H1 (cell line): ENCODE results near the gene AHNAK2. TPM values are rescaled to one million over a fixed set of nuclear protein-coding genes. Genes with fewer than 3 reads are reported as not detected.

Experiments used
- CTCF ChIA-PET: fragments of 300-600 bp; sonication (Branson Sonifier 250); formaldehyde crosslinking; loops from one replicate; lab custom pipeline; 2021; ENCODE audit not compliant: partially characterized antibody; lab: Charles Lee
- POLR2A ChIA-PET: fragments of 300-600 bp; sonication (Branson Sonifier 250); formaldehyde crosslinking; loops from one replicate; lab custom pipeline; 2021; ENCODE audit warnings: inconsistent platforms; ENCODE audit not compliant: partially characterized antibody; lab: Charles Lee
- DNase-seq, 2 experiments: peaks; one replicate each; pipeline versions ENCODE4 v3.0.0 to v3.0.0-alpha.2; 2010 to 2022; ENCODE audit warnings: low spot score in 2 of 2, low read depth in 1 of 2, mixed read lengths in 1 of 2
- FAIRE-seq: peaks from 2 replicates; lab custom pipeline; 2011; peaks lifted over from hg19 to GRCh38; lab: Jason Lieb, UNC
- H2AFZ ChIP-seq: 2 replicates; pipeline ENCODE4 v1.8.1; 2012; ENCODE audit warnings: low read length, inconsistent platforms
- H2AK5ac ChIP-seq: 2 replicates; pipeline ENCODE4 v1.6.1; 2013; ENCODE audit warnings: low read depth, low read length
- H2BK120ac ChIP-seq: replicated peaks from 2 replicates; pipeline ENCODE3; 2013; ENCODE audit warnings: low read depth, low read length, inconsistent platforms
- H2BK12ac ChIP-seq: 2 replicates; pipeline ENCODE4 v1.6.1; 2013; ENCODE audit warnings: low read depth, low read length
- H2BK15ac ChIP-seq: 2 replicates; pipeline ENCODE4 v1.6.1; 2013; ENCODE audit warnings: low read length
- H2BK20ac ChIP-seq: 2 replicates; pipeline ENCODE4 v1.6.1; 2013; ENCODE audit warnings: low read length
- H2BK5ac ChIP-seq: 2 replicates; pipeline ENCODE4 v1.6.1; 2013; ENCODE audit warnings: low read depth, low read length
- H3K14ac ChIP-seq: 2 replicates; pipeline ENCODE4 v1.6.1; 2013; ENCODE audit warnings: inconsistent platforms; ENCODE audit not compliant: insufficient read length
- H3K18ac ChIP-seq: 2 replicates; pipeline ENCODE4 v1.6.1; 2013; ENCODE audit warnings: low read length; ENCODE audit errors: extremely low read depth
- H3K23ac ChIP-seq: 2 replicates; pipeline ENCODE4 v1.6.1; 2013; ENCODE audit warnings: inconsistent platforms; ENCODE audit not compliant: insufficient read length
- H3K23me2 ChIP-seq: 2 replicates; pipeline ENCODE4 v1.6.1; 2013; ENCODE audit warnings: low read depth, low read length
- H3K27ac ChIP-seq: 2 replicates; pipeline ENCODE4 v1.6.1; 2011; ENCODE audit warnings: low read depth, low read length, inconsistent platforms
- H3K27me3 ChIP-seq, 4 experiments: replicated peaks in 1 of 4; 1 replicate in 1 of 4; 2 replicates in 3 of 4; pipeline versions ENCODE4 v1.6.1 to v1.8.1; 2011 to 2013; ENCODE audit warnings: low read length in 3 of 4, mild to moderate bottlenecking in 3 of 4, inconsistent platforms in 2 of 4, mixed read lengths in 2 of 4, moderate library complexity in 1 of 4; ENCODE audit not compliant: control insufficient read depth in 3 of 4, insufficient read depth in 3 of 4; ENCODE audit errors: extremely low read depth in 1 of 4
- H3K36me3 ChIP-seq, 4 experiments: 2 replicates each; pipeline versions ENCODE4 v1.6.1 to v1.8.1; 2011 to 2013; ENCODE audit warnings: mild to moderate bottlenecking in 4 of 4, low read length in 3 of 4, moderate library complexity in 2 of 4, control low read depth in 1 of 4, inconsistent platforms in 1 of 4; ENCODE audit not compliant: insufficient read depth in 4 of 4, control insufficient read depth in 2 of 4
- H3K4ac ChIP-seq: replicated peaks from 2 replicates; pipeline ENCODE3; 2013; ENCODE audit warnings: low read length, low read depth, mixed read lengths, inconsistent platforms; ENCODE audit not compliant: insufficient read length
- H3K4me1 ChIP-seq, 4 experiments: replicated peaks in 1 of 4; 1 replicate in 1 of 4; 2 replicates in 3 of 4; pipeline versions ENCODE4 v1.6.1 to v1.8.1; 2011 to 2013; ENCODE audit warnings: low read length in 3 of 4, inconsistent platforms in 2 of 4, mixed read lengths in 1 of 4; ENCODE audit not compliant: insufficient read depth in 4 of 4, control insufficient read depth in 3 of 4
- H3K4me2 ChIP-seq, 2 experiments: 2 replicates each; pipeline versions ENCODE4 v1.6.1 to v1.8.1; 2011 to 2013; ENCODE audit warnings: low read depth in 2 of 2, low read length in 2 of 2, control low read depth in 1 of 2, inconsistent platforms in 1 of 2, mild to moderate bottlenecking in 1 of 2; ENCODE audit not compliant: insufficient read depth in 1 of 2
- H3K4me3 ChIP-seq, 4 experiments: fragments of 200-600, 300-600 bp in 1 of 4; sonication (generic), shearing (Covaris generic), sonication (Bioruptor Twin) in 1 of 4; 2 replicates each; pipeline versions ENCODE4 v1.5.1 to v1.8.1; 2011 to 2016; ENCODE audit warnings: low read length in 4 of 4, low read depth in 3 of 4, control low read depth in 2 of 4, inconsistent platforms in 2 of 4, mild to moderate bottlenecking in 2 of 4, mixed read lengths in 1 of 4, moderate library complexity in 1 of 4; ENCODE audit not compliant: insufficient read depth in 2 of 4; ENCODE audit errors: extremely low read depth in 1 of 4
- H3K56ac ChIP-seq: replicated peaks from 2 replicates; pipeline ENCODE3; 2013; ENCODE audit warnings: low read depth, mild to moderate bottlenecking, mixed read lengths, low read length, inconsistent platforms; ENCODE audit not compliant: insufficient read length
- H3K79me1 ChIP-seq: 2 replicates; pipeline ENCODE4 v1.6.1; 2013; ENCODE audit warnings: low read depth, low read length, control low read depth
- H3K79me2 ChIP-seq, 2 experiments: 2 replicates each; pipeline versions ENCODE4 v1.6.1 to v1.8.1; 2012 to 2013; ENCODE audit warnings: low read length in 2 of 2, mild to moderate bottlenecking in 2 of 2, inconsistent platforms in 1 of 2; ENCODE audit not compliant: insufficient read depth in 2 of 2, control insufficient read depth in 1 of 2
- H3K9ac ChIP-seq, 4 experiments: replicated peaks in 1 of 4; 1 replicate in 1 of 4; 2 replicates in 3 of 4; pipeline versions ENCODE4 v1.6.1 to v1.8.1; 2011 to 2013; ENCODE audit warnings: low read depth in 3 of 4, low read length in 3 of 4, control low read depth in 2 of 4, mild to moderate bottlenecking in 2 of 4, moderate library complexity in 2 of 4, inconsistent platforms in 1 of 4; ENCODE audit errors: extremely low read depth in 1 of 4
- H3K9me3 ChIP-seq, 2 experiments: 2 replicates each; pipeline versions ENCODE4 v1.6.1 to v1.8.1; 2012 to 2013; ENCODE audit warnings: mild to moderate bottlenecking in 2 of 2, moderate library complexity in 2 of 2, control low read depth in 1 of 2, inconsistent platforms in 1 of 2, low read depth in 1 of 2, low read length in 1 of 2, mixed read lengths in 1 of 2; ENCODE audit not compliant: insufficient read depth in 2 of 2
- H4K20me1 ChIP-seq, 2 experiments: replicated peaks in 1 of 2; 2 replicates each; pipeline versions ENCODE3 to v1.8.1; 2011 to 2013; ENCODE audit warnings: inconsistent platforms in 2 of 2, low read length in 2 of 2, mild to moderate bottlenecking in 1 of 2; ENCODE audit not compliant: insufficient read depth in 2 of 2, control insufficient read depth in 1 of 2
- H4K5ac ChIP-seq: 2 replicates; pipeline ENCODE4 v1.6.1; 2013; ENCODE audit warnings: low read length, low read depth, mixed read lengths, inconsistent platforms; ENCODE audit not compliant: insufficient read length
- H4K8ac ChIP-seq: 2 replicates; pipeline ENCODE4 v1.8.0; 2013; ENCODE audit warnings: mild to moderate bottlenecking, moderate library complexity, low read length, inconsistent platforms; ENCODE audit not compliant: insufficient read depth; ENCODE audit errors: extremely low read depth
- H4K91ac ChIP-seq: replicated peaks from 2 replicates; pipeline ENCODE3; 2013; ENCODE audit warnings: low read length, mixed read lengths, inconsistent platforms; ENCODE audit not compliant: insufficient read length
- CBX5 ChIP-seq: fragments of 300-800, 300-1000 bp; sonication (generic); IDR thresholded peaks from 2 replicates; pipeline ENCODE4 v1.7.1; 2016; ENCODE audit warnings: antibody characterized with exemption, low read length, low read depth
- CBX8 ChIP-seq: fragments of 300-800, 300-1000 bp; sonication (generic); IDR thresholded peaks from 2 replicates; pipeline ENCODE4 v1.7.1; 2016; ENCODE audit warnings: low read depth, low read length, borderline replicate concordance
- FOSL1 ChIP-seq: IDR thresholded peaks from 2 replicates; pipeline ENCODE4 v1.6.1; 2011; ENCODE audit warnings: mild to moderate bottlenecking, low read depth, low read length, moderate library complexity; ENCODE audit not compliant: insufficient read depth
- JUND ChIP-seq: IDR thresholded peaks from 2 replicates; pipeline ENCODE4 v1.6.1; 2011; ENCODE audit warnings: mild to moderate bottlenecking, improper control_type of control experiment, low read length
- NANOG ChIP-seq: IDR thresholded peaks from 2 replicates; pipeline ENCODE4 v1.6.1; 2011; ENCODE audit warnings: low read length, low read depth, mild to moderate bottlenecking, inconsistent platforms; ENCODE audit not compliant: insufficient read depth, poor library complexity, severe bottlenecking
- PHF8 ChIP-seq: fragments of 200-600 bp; sonication (generic); conservative IDR thresholded peaks from 2 replicates; pipeline ENCODE4 v1.7.1; 2012; ENCODE audit warnings: low read depth, mild to moderate bottlenecking, inconsistent platforms, low read length, moderate library complexity
- POLR2AphosphoS5 ChIP-seq: IDR thresholded peaks from 2 replicates; pipeline ENCODE4 v1.6.1; 2011; ENCODE audit warnings: low read depth, low read length
- RNF2 ChIP-seq: fragments of 200-900, 300-1000 bp; sonication (generic); IDR thresholded peaks from 2 replicates; pipeline ENCODE4 v1.7.1; 2016; ENCODE audit warnings: borderline replicate concordance, low read depth, mild to moderate bottlenecking, antibody characterized with exemption, low read length; ENCODE audit not compliant: poor library complexity, severe bottlenecking; ENCODE audit errors: missing control alignments
- SAP30 ChIP-seq: fragments of 300-600 bp; sonication (generic); IDR thresholded peaks from 2 replicates; pipeline ENCODE4 v1.7.1; 2012; ENCODE audit warnings: low read length, moderate library complexity, mild to moderate bottlenecking, inconsistent platforms; ENCODE audit not compliant: insufficient read depth, insufficient replicate concordance
- SUZ12 ChIP-seq: fragments of 200-600 bp; sonication (generic); IDR thresholded peaks from 2 replicates; pipeline ENCODE4 v1.6.1; 2012; ENCODE audit warnings: mild to moderate bottlenecking, inconsistent platforms, low read length, moderate library complexity, mixed read lengths
- TAF7 ChIP-seq: optimal IDR thresholded peaks from 2 replicates; pipeline ENCODE3; 2011; ENCODE audit warnings: low read depth, mild to moderate bottlenecking, inconsistent platforms, low read length, moderate library complexity, borderline replicate concordance
- USF2 ChIP-seq: IDR thresholded peaks from 2 replicates; pipeline ENCODE4 v1.6.1; 2011; ENCODE audit warnings: low read length, improper control_type of control experiment
- ZNF274 ChIP-seq: IDR thresholded peaks from 2 replicates; pipeline ENCODE4 v1.7.0; 2012; ENCODE audit warnings: low read length, borderline replicate concordance; ENCODE audit errors: extremely low read depth
- WGBS, 2 experiments: shearing (Covaris generic) in 1 of 2; methylation state at CpG; one replicate each; pipeline versions ENCODE4 v1.1.6 to v1.1.7; 2013 to 2015; ENCODE audit warnings: low lambda C conversion rate in 2 of 2, mixed read lengths in 2 of 2, inconsistent platforms in 1 of 2, low coverage in 1 of 2, missing lambda C conversion rate in 1 of 2; ENCODE audit not compliant: insufficient replicate concordance in 2 of 2, insufficient coverage in 1 of 2, insufficient read length in 1 of 2; ENCODE audit errors: extremely low coverage in 1 of 2, missing lambda C conversion rate in 1 of 2; 5-methylcytosine and 5-hydroxymethylcytosine counted together
- polyA plus RNA-seq, 7 experiments: library from polyadenylated mRNA; depleted of rRNA in 3 of 7; stranded (reverse) in 5 of 7; unstranded in 2 of 7; fragments of >200 nt in 5 of 7; fragments of 200-250 nt in 2 of 7; gene quantifications; 1 replicate in 5 of 7; 2 replicates in 1 of 7; 4 replicates in 1 of 7; pipeline versions ENCODE4 v1.2.1 to v1.2.3, GENCODE V29; 2011 to 2013; ENCODE audit warnings: missing spikeins in 2 of 7, mixed read lengths in 2 of 7
- total RNA-seq: library from RNA; stranded (reverse); fragmentation: NEBNext Ultra II Directional; extraction: Animal tissue kit (Norgen Biotek cat#: 25700); gene quantifications from 2 replicates; pipeline ENCODE4 v1.2.1, GENCODE V29; 2021

AHNAK2 gene
- total and polyA plus RNA-seq, 2 of the 8 experiments (the other 6 are each of a cell fraction or from before 2014, with no cell fraction given): 0.95 to 2.0 TPM

GRCh38 chr14:104948736-104949031 lies 29.5 kb downstream of the AHNAK2 start:
- H2BK20ac ChIP-seq: no peak overlapping the region
- DNase-seq (no peak), FAIRE-seq (no peak)
- no peaks in the 10 kb centered on the region for H3K79me1 ChIP-seq
- H2BK5ac ChIP-seq: no peak overlapping the region
- ChIA-PET CTCF (no interaction called here), POLR2A (no interaction called here)
- H4K91ac ChIP-seq: no peak overlapping the region
- no peak overlapping the region for H3K56ac ChIP-seq
- H3K18ac ChIP-seq: no peak overlapping the region
- H3K4me3 ChIP-seq: no peak overlapping the region
- H4K5ac ChIP-seq: no peak overlapping the region
- no peak overlapping the region for H3K23ac ChIP-seq
- no peak overlapping the region for H3K9ac ChIP-seq
- no peaks in the 10 kb centered on the region for H3K27me3 ChIP-seq
- H2AK5ac ChIP-seq: no peak overlapping the region
- H3K23me2 ChIP-seq: no peaks in the 10 kb centered on the region
- no peak overlapping the region for H3K4ac ChIP-seq
- peaks cover 0 to 69% of the 10 kb centered on the region in 2 experiments; a peak in 1 of 4 replicates for H3K9me3 ChIP-seq
- H3K79me2 ChIP-seq: no peaks in the 10 kb centered on the region
- no peak overlapping the region for H2BK15ac ChIP-seq
- no peak overlapping the region for H3K27ac ChIP-seq
- H3K4me2 ChIP-seq: no peak overlapping the region
- H2AFZ ChIP-seq: no peak overlapping the region
- 86% methylated on average over 6 of the region's 11 CpGs; no CpG with 5 or more reads in 1 of the 2 experiments for WGBS, 2 experiments
- H3K14ac ChIP-seq: no peak overlapping the region
- H2BK120ac ChIP-seq: no peak overlapping the region
- no peaks in the 10 kb centered on the region for H3K36me3 ChIP-seq
- H4K20me1 ChIP-seq: no peaks in the 10 kb centered on the region
- H2BK12ac ChIP-seq: no peak overlapping the region
- no peak overlapping the region for H4K8ac ChIP-seq
- H3K4me1 ChIP-seq: no peaks in the 10 kb centered on the region
- no peak for TF ChIP-seq SAP30
- no peak for TF ChIP-seq POLR2AphosphoS5
- no peak for TF ChIP-seq FOSL1
- TF ChIP-seq PHF8: no peak
- no peak for TF ChIP-seq USF2
- no peak for TF ChIP-seq TAF7
- no peak for TF ChIP-seq NANOG
- no peak for TF ChIP-seq CBX8
- no peak for TF ChIP-seq SUZ12
- TF ChIP-seq JUND: no peak
- TF ChIP-seq CBX5: no peak
- no peak for TF ChIP-seq RNF2
- no peak for TF ChIP-seq ZNF274
